HG03139 (cell line): ENCODE results near the gene PNP.
"Not testable (repeated sequence)": the region's sequence is repeated elsewhere in the genome, so short reads cannot be mapped to it uniquely, and the experiment has no call there.

ENCODE experiments used
- ATAC-seq: cut with Tn5 transposase; IDR thresholded peaks from one replicate; pipeline ENCODE4 v1.9.1; 2021; ENCODE audit not compliant: unreplicated experiment

Gene PNP

DNA sequence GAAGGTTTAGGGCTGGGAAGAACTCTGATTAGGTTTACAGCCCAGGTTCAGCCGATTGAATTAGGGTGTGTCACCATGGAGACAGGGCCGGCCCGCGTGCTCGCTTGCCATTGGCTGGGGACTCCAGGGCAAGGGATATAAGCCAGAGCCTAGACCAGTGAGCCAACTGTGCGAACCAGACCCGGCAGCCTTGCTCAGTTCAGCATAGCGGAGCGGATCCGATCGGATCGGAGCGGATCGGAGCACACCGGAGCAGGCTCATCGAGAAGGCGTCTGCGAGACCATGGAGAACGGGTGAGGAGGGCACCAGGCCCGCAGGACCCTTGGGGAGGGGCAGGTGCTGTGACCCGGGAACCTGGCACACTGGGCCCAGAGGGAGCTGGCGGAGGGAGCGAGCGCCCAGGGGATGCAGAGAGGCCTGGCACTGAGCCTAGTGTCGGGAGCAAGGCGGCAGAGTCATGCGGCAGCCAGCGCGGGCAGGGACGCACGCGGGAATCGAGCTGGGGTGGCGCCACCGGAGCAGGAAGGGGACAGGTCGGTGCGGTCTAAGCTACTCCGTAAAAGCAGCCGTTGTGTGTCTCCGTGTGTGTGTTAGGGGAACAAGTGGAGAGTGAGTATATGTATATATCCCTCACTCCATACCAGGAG is at the start of gene PNP:
PNP (plus strand) TSS at position 165 of the 648 bp plus-strand sequence; CDS start at position 284, 119 bp downstream.
- peak; percentile 91 for ATAC-seq

DNA sequence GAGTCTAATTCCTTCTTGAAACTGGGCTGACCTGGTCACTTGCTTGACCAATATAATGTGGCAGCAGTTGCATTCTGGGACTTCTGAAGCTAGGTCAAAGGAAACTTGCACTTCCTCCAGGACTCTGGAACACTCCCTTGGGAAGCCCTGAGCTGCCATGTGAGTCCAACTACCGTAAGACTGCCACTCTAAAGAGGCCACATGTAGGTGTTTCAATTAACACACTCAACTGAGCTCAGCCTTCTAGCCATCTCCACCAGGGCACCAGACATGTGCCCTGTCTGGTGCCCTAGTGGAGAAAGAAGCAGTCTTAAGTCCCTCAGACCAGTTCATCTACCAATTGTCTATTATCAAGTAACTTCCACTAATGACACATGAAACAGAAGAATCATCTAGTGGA is 49.8 kb upstream of the PNP start:
- ATAC-seq, result no peak

DNA sequence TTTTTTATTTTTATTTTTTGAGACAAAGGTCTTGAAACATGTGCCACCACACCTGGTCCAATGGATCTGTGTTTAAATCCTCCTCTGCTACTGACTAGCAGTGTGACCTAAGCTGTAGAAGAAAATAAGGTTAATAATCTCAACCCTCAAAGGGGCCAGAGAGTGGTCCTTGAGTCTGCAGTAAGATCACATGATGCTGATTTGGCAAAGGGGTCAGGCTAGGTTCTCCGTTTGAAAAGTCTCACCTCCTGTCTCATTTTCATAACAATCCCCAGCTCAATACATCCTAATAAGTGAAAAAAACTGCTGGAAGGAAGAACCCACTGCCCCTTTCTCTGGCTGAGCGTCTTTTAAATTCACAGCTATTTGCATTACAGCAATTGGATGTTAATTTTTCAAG is 47.9 kb upstream of the PNP start:
- no peak for ATAC-seq

DNA sequence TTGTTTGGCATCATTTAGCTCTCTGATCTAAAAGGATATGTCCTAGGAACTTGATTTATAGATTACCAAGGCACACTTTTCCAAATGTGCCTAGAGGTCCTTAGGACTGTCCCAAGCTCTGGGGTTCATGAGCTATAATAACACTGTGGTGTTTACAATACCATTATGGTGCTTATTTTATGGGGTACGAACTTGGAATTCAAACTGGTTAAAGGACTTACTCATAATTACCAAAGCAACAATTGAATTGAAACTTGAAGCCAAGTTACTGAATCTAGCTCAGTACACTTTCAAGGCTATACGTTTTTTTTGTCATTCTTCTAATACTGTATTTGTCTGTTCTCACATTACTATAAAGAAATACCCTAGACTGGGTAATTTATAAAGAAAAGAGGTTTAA is 46.3 kb upstream of the PNP start:
- no peak for ATAC-seq

DNA sequence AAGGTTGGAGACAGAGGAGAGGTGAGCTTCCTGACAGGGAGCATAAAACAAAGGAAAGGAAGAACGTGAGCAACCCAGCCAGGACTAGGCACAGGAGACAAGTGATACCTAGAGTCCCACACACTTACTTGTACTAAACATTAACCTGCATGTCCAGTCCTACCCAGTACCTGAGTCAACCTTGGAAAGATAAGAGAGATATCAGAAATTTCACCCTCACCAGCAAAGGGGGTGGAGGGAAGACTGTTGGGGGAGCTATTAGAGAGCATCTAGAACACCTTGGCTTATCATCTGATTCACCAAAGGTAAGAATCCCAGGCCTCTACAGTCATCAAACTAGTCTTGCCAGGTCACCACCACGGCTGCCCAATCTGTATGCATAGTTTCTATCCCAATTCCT is 44.4 kb upstream of the PNP start:
- no peak for ATAC-seq

DNA sequence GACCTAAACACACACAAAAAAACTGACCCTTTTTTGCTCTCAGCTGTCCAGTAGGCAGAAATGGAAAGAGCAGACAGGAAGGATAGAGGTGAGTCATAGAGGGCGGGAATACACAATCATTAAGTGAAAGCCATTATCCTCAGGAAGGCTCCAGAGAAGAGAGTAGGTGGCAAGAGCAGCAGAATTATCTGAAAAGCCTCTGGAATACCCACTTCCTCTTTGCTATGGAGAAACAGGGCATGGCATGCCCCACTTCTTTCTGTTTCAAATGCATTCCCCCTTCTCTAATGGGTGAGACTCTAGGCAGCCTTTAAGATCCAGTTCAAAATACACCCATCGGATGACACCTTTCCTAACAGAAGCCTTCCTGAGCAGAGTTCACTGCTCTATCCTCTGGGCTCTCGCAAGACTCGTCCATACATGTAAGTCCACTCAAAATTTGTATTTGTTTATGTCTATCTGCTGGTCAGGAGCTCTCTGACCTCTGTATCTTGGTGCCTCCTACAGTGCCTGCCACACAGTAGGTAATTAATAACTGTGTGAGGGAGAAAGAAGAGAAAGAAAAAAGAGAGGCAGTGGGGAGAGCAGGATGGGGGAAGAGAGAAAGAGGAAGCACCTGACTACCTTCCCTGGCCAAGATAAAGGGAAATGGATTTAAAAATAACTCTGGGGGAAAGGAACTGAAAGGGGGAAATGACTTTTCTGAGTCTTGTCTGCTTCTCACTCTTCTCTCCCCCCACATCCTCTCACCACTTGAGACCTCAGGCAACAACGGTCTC is 41.8 kb upstream of the PNP start:
- peak; percentile 46 for ATAC-seq

DNA sequence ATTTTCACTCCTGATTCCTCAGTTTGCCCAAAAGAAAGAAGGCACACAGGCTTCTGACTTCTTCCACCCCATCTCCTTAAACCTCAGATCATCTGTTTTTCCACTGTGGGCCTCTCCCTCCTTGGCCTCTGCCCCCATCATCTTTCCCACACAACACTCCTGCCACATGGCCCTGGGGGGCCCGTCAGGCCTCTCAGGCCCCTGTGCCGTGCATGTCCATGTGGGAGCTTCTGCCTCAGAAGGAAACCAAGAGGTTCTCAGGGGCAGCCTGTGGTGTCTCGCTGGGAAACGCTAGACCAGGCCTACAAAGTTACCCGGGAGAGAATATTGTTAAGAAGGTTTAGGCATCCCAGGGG is 41.2 kb upstream of the PNP start:
- ATAC-seq, result no peak

DNA sequence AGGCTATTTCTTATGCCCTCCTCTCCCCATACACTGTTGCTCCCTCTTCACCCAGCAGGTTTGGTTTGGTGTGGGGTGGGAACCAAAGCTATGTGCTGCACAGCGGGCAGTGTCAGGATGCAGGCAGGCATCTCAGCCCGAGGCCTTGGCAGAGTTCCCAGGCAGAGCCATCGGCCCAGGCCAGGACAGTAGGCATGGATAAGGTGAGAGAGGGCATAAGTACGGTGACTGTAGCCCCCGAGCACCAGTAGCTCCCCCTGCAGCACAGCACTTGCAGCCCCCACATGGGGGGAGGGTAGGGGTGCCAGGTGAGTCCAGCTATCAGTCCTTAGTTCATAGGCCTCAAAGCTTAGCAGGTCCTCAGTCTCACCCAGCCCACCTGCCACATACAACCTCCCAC is 40.4 kb upstream of the PNP start:
- no peak for ATAC-seq

DNA sequence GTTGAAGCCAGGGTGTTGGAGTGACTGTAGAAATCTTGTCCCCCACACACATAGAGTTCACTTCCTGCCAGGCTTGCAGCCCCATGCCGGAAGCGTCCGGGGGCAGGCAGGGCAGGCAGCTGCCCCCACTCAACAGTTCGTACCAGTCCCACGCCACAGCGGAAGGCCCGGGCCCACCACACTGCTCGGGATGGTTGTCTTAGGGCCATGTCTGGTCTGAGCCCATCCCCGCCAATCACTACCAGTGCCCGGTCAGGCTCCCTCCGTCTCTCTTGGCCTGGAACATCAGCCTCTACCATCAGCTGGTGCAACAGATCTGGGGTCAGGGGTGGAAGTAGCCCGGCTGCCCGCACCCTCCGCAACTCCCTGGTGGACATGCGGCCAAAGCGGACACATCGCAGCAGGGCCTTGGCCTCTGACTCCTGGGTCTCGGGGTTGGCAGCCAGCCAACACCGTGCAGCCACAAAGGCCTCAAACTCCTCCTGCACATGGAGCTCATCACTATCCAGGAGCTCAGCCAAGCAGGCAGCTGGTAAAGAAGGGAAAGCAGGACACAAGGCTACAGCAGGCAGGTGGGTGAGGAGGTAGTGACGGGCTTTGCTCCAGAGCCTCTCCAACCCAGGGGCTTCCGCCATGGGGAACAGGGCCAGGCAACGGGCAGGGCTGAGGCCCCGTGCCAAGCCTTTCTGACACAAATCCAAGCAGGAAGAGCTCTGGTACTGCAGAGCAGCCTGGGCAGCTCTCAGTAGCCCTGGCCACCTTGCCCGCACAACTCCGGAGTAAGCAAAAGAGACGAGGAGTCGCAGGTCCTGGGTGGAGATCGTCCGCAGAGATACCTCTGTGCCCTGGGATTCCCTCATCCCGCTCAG is 39.2 kb upstream of the PNP start:
- ATAC-seq, result no peak

DNA sequence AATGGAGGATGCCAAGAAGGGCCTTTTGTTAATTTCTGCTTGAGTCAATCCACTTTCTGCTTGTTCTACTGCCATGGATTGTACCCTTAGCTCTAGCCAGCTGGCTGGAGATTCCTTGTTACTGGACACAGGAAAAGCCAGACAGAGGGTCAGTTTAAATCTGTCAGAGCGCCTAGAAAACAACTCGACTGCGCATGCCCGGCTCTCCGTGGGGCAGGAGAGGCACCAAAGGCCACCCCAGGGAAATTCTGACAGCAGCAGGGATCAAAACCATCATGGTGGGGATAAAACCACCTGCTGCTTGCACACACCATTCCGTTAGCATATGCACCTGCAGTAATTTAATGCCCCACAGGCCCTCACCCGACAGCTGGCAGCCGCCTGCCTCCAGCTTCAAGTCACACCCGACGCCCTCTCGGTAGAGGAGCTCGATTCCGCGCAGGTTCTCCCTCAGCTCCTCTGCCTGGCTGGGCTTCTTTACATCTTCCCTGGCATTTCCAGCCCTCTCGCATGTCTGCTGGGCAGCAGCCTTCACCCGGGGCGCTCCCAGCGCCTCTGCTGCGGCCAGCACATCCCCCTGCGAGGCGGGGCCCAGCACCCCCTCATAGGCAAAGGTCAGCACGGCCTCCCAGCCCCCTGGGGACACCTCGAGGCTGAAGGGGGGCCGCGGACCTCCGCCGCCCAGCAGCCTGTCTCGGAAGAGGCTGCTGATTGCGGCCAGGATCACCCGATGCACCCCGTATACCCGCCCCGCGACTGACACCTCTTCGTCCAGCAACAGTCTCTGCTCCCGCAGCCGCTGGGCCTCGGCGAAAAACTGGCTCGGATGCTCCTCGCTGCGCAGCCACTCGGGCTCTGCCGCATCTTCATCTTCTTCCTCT is 34.3 kb upstream of the PNP start:
- ATAC-seq, result no peak

DNA sequence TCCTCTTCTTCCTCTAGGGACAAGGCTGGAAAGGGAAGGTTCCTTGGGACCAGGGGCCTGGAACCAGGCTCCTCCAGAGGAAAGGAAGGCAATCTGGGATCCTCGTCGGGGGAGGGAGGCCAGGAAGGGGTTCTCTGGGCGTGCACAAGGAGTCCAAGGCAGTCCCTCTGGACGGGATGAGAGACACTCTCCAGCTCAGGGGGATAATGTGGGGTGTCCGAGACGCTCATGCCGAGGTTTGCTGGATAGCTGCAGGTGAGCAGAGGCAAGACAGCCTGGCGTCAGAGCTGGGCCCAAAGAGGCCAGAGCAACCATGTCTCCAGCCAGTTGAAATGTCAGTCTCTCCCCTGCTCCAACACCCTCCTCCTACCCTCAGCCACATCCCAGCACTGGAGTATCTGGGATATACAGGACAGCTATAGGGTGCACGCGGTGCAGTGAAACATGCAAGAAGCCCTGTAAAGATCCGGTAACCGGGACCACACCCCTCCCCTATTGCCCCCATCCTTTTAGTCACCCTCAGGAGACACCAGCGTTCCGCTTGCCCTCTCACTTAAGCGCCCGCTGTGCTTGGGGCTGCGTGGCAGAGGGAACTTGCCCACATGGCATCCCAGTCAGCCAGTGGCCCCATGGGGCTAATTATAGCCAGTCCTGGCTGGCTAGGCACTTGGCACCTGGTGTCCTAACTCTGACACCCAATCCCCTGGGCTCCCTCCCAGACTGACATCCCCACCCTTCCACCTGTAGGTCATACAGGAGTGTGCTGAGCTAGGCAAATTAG is 33.4 kb upstream of the PNP start, which contains the start of gene KLHL33:
KLHL33 (minus strand) TSS at position 585 of the 781 bp plus-strand sequence; CDS start at position 230, 355 bp downstream.
- no peak for ATAC-seq

DNA sequence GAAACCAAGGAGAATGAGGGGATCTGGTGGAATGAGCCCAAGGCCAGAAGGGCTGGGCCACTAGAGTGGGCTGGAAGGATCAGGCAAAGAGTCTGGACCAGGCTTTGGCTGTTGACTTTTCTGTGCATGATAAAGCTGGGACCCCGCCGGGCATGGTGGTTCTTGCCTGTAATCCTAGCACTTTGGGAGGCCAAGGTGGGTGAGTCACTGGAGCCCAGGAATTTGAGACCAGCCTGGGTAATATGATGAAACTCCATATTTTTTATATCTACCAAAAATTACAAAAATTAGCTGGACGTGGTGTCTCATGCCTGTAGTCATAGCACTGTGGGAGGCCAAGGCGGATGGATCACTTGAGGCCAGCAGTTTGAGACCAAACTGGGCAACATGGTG is 32.8 kb upstream of the PNP start:
- ATAC-seq, result no peak

DNA sequence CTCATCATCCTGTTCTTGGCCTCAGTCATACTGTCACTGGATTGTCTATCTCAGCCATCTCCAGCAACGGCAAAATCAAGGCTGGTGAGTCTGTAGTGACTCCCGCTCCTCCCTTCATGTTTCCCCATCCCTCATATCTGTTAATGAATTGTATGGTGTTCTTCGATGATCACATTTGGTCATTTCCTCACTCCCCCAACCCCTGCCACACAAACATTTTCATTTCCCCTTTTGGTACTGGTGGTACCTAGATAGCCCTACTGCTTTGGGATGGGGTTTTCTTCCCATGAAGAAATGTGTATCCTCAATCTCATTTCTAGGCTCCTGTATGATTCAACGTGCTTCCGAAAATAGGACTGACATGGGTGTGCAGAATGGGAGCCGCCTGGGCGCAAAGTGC is 30.5 kb upstream of the PNP start:
- no peak for ATAC-seq

DNA sequence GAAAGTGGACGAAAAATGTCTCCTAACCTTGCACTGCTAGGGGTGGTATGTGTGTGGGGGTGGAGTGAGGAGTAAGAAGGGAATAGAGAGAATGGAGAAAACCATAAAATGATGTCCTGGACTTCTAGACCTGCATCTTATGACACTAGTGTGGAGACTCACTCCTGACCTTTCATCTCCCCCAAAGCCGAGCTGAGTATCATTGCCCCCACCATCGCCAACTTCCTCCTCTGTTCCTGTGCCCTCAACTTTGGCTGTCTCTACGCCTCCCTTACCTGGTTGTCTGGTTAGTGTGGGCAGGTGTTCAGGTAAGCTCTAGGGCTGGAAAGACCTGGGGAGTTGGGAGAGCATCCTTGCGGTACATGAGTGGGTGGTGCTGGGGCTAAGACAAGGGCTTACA is 28.7 kb upstream of the PNP start:
- ATAC-seq, result no peak

DNA sequence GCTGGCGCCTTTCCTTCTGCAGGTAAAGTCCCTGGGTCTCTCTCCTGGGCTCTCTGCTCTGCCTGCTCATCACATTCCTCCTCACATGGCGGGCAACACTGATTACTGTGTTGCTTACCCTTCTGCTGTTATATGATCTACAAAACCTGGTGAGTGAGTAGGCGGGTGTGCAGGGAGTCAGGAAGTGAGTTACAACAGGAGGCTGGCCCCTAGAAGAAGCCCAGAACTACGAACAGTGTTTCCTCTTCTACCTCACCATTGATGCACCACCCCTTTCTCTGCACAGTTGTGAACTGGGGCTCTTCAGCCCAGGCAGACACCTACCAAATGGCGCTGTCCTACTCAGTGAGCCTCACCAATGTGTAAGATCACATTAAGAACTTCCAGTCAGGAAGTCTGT is 28.3 kb upstream of the PNP start:
- peak; percentile 76 for ATAC-seq

DNA sequence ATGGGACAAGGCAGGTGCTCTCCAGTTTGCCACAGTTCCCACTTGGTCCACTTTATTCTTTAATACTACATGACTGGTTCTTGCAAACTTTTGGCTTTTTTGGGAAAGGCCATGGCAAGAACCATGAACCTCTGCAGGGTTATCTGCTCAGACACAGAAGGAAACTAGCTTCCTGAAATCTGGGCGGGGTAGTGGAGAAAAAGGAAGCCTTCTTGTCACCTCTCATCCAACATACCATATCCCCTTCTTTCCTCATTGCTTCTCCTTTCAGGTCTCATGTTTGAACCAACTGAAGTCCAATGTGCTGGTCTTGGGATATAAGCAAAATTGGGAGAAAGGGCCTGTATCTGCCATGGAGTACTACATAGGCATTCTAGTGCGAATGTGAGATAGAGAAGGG is 27.7 kb upstream of the PNP start:
- ATAC-seq, result no peak

DNA sequence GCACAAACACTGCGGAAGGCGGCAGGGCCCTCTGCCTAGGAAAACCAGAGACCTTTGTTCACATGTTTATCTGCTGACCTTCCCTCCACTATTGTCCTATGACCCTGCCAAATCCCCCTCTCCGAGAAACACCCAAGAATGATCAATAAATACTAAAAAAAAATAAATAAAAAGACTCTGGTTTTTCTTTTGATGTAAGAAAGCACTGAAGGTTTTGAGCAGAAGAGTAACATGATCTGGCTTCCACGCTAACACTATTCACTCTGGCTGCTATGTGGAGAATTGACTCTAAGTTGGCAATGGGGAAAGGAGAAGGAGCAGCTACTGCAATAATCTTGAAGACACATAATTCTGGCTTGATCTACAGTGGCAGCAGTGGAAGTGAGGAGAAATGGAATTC is 25.6 kb upstream of the PNP start:
- not testable (repeated sequence) for ATAC-seq

DNA sequence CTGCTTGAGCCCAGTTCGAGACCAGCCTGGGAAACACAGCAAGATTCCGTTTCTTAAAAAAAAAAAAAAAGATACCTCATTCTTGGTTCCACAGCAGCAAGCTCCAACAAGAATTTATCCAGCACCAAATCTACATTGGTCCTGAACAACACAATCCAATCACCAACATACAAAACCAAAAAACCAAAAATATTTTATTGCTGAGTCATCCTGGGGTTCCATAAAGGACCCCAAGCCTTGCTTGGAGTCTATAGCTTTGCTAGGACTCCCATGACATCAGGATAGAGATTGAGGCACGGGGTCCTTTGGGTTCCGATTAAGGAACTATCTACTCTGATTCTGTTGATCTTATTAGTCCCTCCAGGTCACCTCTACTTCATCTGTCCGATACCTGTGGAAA is 22.3 kb upstream of the PNP start:
- ATAC-seq, result no peak

DNA sequence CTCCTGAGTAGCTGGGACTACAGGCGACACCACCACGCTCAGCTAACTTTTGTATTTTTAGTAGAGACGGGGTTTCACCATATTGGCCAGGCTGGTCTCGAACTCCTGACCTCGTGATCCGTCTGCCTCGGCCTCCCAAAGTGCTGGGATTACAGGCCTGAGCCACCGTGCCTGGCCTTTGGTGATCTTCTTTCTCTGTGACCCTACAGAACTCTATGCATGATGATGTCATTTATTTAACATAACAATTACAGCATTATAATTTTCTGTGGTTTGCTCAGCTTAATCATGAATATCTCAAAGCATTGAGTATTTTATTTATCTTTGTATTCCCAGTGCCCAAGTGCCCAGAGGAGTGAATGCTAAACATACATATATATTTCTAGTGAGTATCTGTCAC is 16.4 kb upstream of the PNP start:
- not testable (repeated sequence) for ATAC-seq
